Measurements from ENCODE around the gene POLA2. TPM values are rescaled to one million over a fixed set of nuclear protein-coding genes. Genes with fewer than 3 reads are reported as not detected.
"Not testable (repeated sequence)": the region's sequence is repeated elsewhere in the genome, so short reads cannot be mapped to it uniquely, and the experiment has no call there.

The POLA2 gene
- total RNA-seq, 1 donor from 2014 or later = 5.9 TPM

DNA sequence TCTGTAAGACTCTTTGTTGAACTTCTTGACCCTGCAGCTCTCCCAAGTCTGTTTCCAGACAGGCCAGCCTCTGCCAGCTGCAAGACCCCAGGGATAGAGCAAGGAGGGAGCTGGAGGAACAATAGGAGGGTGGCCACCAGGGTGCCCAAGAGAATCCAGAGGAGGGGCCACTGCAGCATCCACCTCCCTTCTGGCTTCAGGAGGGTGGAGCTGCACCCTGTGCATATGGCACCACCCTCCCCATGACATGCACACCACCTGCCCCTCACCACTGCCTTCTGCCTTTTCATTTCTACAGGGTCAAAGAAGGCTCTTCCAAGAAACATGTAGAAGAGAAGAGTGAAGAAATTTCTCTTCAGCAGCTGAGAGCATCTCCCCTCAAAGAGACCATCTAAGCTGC is 20.1 kb upstream of the POLA2 start:
- DNase-seq (ENCODE audit: low spot score) = no peak

DNA sequence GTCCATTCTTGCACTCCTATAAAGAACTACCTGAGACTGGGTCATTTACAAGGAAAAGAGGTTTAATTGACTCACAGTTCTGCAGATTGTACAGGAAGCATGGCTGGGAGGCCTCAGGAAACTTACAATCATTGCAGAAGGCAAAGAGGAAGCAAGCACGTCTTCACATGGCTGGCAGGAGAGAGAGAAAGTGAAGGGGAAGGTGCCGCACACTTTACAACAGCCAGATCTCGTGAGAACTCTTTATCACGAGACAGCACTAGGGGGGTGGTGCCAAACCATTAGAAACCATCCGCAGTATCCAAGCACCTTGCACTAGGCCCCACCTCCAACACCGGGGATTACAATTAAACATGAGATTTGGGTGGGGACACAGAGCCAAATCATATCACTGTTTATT is 19.4 kb upstream of the POLA2 start:
- DNase-seq (ENCODE audit: low spot score) = no peak

- no peak for DNase-seq (ENCODE audit: low spot score)
Measured at GRCh38 chr11:65243797-65244196, 18.0 kb upstream of the POLA2 start.

DNA sequence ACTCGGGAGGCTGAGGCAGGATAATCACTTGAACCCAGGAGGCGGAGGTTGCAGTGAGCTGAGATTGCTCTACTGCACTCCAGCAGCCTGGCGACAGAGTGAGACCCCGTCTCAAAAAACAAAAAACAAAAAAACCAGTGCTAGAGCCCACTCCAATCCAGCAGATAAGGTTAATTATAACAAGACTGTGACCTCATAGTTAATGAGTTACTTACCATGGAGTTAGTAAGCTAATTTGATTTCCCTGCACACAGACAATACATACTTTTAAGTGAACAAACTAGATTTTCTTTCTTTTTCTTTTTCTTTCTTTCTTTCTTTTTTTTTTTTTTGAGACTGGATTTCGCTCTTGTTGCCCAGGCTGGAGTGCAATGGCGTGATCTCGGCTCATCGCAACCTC is 16.7 kb upstream of the POLA2 start:
- DNase-seq (ENCODE audit: low spot score) = not testable (repeated sequence)

DNA sequence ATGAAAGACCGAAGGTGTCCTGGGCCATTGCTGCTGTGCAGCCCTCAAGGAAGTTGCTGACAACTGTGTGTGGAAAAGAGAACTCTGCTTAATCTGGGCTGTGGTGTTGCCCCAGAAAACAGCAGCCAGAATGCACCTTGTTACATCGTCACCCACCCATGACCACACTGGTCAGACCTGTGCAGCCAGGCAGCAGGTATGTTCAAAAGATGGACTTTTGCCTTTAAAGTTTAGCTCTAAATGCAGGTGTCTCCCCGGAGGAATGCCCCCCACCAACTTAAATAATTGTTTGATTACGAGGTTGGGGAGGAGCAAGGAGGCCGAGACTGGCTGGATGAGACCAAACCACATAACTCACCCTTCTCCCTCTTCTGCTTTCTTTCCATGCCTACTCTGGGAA is 15.3 kb upstream of the POLA2 start:
- no peak for DNase-seq (ENCODE audit: low spot score)

DNA sequence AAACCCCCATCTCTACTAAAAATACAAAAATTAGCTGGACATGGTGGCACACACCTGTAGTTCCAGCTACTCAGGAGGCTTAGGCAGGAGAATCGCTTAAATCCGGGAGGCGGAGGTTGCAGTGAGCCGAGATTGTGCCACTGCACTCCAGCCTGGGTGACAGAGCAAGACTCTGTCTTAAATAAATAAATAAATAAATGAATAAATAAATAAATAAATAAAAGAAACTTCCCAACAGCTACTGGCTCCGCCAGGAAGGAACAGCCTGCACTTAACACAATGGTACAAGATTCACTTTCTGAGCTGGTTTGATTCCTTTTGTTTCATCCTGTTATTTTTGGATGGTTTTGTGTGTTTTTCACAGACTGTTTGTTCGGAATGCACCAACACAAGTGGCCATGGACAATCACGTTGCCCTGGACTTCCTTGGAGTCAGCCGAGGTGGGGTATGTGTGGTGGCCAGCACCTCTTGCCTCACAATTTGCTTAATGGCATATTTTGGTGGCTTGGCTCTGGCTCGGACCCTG is 13.5 kb upstream of the POLA2 start:
- not testable (repeated sequence) for DNase-seq (ENCODE audit: low spot score)

DNA sequence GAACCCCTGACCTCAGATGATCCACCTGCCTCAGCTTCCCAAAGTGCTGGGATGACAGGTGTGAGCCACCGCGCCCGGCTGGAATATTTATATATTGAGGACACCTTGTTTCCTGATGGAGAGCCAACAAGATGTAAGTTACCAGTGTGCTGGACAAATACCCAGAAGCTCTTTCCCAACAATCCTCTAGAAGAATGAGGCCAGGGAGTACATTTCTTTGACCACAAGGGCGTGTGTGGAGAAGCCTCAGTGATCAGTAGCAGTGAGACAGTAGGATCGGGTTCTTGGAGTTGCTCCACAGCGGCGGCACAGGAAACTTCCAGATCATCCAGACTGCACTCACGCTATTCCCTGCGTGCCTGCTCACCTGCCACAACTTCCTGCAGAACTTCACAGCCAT is 10.3 kb upstream of the POLA2 start:
- no peak for DNase-seq (ENCODE audit: low spot score)

DNA sequence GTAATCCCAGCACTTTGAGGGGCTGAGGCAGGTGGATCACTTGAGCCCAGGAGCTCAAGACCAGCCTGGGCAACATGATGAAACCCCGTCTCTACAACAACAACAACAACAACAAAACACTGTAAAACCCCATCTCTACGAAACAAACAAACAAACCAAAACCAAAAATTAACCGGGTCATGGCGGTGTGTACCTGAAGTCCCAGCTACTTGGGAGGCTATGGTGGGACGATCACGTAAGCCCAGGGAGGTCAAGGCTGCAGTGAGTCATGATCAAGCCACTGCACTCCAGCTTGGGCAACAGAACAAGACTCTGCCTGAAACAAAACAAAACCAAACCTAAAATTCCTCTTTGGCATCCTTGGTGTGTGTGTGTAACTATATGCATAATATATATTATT is 7.0 kb upstream of the POLA2 start:
- peak; percentile 35 for DNase-seq (ENCODE audit: low spot score)

- DNase-seq (ENCODE audit: low spot score) = no peak
Measured at GRCh38 chr11:65258988-65259387, 2.8 kb upstream of the POLA2 start.

- no peak for DNase-seq (ENCODE audit: low spot score)
Measured at GRCh38 chr11:65260302-65260701, 1.5 kb upstream of the POLA2 start.

DNA sequence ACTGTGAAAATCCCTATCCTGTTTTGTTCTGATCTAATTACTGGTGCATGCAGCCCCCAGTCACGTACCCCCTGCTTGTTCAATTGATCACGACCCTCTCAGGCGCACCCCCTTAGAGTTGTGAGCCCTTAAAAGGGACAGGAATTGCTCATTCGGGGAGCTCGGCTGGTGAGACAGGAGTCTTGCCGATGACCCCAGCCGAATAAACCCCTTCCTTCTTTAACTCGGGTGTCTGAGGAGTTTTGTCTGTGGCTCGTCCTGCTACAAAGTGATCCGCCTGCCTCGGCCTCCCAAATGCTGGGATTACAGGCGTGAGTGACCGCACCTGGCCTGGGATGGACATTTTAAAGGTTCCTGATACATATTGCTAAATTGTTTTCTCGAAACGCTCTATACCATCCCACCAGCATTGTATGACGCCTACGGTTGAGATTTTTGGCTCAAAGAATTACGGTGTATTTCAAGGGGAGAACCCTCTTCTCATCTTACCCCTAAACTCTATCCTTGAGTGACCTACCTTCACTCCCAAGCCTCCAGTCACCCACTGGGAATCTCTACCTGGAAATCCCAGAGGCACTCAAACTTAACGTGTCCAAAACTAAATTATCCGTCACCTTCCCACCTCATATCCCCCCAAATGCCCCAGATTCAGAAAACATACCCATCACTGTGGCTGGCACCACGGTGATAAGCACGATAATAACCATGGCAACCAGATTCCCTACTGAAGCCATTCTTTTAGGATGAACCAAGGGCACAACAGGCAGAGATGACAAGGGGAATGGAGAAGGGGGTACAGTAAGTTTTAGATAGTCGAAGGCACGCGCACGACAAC is 789 bp upstream of the POLA2 start:
- DNase-seq (ENCODE audit: low spot score) = no peak

GRCh38 chr11:65262381-65262680 is 569 bp downstream of the POLA2 start:
- DNase-seq (ENCODE audit: low spot score) = no peak

DNA sequence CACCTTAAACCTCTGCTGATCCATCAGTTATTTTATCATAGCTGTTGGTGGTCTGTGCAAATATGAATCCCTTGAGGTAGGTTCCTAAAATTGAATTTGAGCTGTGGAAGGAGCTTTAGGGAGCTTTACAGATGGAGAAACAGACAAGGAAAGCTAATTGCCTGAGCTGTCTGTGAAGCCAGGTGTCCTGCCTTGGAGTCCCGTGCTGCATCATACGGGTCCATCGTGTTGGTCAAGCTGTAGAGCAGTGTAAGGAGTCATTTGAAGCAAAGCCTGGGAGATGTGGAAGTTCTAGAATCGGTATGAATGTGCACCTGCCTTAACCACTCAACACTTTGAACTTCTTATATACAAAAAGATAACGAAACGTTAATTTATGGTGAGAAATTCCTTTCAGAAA is 1.0 kb downstream of the POLA2 start:
- no peak for DNase-seq (ENCODE audit: low spot score)

- DNase-seq (ENCODE audit: low spot score) = not testable (repeated sequence)
Measured at GRCh38 chr11:65264747-65265146, 3.0 kb downstream of the POLA2 start.

- DNase-seq (ENCODE audit: low spot score) = no peak
Measured at GRCh38 chr11:65266210-65266609, 4.4 kb downstream of the POLA2 start.

DNA sequence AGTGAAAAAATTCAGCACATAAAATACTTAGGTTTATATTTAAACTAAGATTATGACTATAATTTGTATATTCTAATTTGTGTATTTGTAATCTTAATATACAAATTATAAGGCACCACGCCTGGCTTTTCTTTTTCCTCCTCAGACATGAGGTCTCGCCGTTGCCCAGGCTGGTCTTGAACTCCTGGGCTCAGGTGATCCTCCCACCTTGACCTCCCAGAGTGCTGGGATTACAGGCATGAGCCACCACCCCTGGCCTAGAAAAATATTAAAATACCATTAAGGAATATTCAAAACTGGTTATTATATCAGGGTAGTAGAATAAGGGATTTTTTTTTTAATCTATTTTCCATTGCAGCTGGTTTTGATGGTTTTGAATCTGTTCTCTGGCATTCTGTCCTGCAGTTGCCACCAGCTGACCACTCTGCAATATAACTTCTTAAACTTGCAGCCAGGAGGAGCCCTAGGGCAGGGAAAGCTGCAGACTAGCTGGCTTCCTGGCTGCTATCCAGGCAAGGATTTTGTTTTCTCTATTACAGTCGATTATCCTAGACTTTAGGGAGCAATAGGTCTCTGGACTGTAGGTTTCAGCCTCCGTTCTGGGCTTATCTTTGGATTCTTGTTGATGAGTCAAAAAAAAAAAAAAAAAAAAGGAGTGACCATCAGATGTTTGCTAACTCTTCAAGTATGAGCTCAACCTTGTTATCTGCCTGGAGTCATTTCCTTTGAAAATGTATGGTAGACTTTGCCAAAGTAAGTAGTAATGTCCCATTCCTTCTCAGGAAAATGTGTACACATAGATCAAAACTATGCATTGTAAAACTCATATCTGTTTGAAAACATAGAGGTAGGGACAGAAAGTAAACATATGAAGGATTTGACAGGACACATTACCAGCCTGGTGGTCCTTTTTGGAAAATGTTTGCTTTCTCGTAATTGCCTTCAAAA is 13.2 kb downstream of the POLA2 start:
- no peak for DNase-seq (ENCODE audit: low spot score)

- no peak for DNase-seq (ENCODE audit: low spot score)
Measured at GRCh38 chr11:65275906-65276305, 14.1 kb downstream of the POLA2 start.

GRCh38 chr11:65277631-65278277 is 16.0 kb downstream of the POLA2 start:
- DNase-seq (ENCODE audit: low spot score) = no peak

GRCh38 chr11:65278356-65278755 is 16.6 kb downstream of the POLA2 start:
- no peak for DNase-seq (ENCODE audit: low spot score)

- DNase-seq (ENCODE audit: low spot score) = no peak
Measured at GRCh38 chr11:65279279-65279678, 17.5 kb downstream of the POLA2 start.

DNA sequence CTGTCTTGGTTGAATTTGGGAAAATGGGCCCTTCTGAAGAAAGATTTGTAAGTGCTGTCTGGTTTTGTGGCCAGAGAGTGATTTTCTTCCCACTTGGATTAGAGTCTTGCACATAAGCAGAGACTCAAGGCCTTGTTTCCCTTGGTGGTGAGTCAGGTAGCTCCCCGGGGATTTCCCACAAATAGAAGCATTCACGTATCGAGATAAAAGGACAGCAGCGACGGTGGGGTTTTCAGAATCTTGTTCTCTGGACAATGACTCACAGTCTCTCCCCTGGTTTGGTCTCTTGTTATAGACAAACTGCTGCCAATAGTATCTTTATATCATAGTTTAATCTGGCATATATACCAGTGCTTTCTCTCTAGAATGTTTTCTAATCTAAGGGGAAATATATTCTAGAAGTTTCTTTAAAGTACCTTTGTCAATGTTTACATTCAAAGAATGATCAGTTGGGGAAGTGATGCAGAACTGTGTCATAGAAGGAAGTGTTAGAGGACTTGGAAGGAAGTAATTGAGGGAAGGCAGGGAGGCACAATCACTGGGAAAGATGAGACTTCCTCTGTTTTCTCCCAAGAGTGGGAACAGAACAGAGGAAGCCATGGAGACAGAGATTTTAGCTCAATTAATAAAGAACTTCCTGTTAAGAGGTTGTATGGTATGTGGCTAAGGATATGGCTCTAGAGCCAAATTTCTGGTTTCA is 18.1 kb downstream of the POLA2 start:
- no peak for DNase-seq (ENCODE audit: low spot score)
